22Rv1 (cell line): Measurements from ENCODE around the gene SLC25A21.

ENCODE experiments used
- H3K27ac ChIP-seq: fragments of 450-650 bp; 2 replicates; pipeline ENCODE4 v1.5.1; 2017
- ZFX ChIP-seq: fragments of 450-650 bp; IDR thresholded peaks from 2 replicates; pipeline ENCODE4 v1.6.1; 2017; ENCODE audit warnings: antibody characterized with exemption, borderline replicate concordance
- TF ChIP-seq, protein P1 (sequence below): fragments of 450-650 bp; IDR thresholded peaks from 2 replicates; pipeline ENCODE4 v1.5.1; 2017; ENCODE audit warnings: mild to moderate bottlenecking

Gene SLC25A21

DNA sequence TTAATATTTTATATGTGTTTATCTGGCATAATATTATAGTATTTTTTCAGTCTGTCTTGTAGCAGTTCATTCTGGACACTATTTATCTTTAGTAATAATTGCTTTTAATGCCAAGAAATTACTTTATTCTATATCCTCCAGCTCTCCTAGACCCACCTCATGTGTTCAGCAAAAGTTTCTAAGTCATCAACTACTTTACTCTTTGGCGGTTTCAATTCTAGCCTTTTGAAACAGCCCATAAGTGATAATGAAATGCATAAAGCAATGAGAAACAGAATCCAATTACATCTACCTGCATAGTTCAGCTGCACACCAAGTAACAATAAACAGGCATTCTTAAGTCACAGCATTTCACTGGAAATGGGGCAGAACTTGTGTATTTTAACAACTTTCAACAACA is 225.5 kb downstream of the SLC25A21 start:
- no peak overlapping the region for H3K27ac ChIP-seq
- no peak for TF ChIP-seq ZFX
- TF ChIP-seq, protein P1, sequence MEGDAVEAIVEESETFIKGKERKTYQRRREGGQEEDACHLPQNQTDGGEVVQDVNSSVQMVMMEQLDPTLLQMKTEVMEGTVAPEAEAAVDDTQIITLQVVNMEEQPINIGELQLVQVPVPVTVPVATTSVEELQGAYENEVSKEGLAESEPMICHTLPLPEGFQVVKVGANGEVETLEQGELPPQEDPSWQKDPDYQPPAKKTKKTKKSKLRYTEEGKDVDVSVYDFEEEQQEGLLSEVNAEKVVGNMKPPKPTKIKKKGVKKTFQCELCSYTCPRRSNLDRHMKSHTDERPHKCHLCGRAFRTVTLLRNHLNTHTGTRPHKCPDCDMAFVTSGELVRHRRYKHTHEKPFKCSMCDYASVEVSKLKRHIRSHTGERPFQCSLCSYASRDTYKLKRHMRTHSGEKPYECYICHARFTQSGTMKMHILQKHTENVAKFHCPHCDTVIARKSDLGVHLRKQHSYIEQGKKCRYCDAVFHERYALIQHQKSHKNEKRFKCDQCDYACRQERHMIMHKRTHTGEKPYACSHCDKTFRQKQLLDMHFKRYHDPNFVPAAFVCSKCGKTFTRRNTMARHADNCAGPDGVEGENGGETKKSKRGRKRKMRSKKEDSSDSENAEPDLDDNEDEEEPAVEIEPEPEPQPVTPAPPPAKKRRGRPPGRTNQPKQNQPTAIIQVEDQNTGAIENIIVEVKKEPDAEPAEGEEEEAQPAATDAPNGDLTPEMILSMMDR = no peak

DNA sequence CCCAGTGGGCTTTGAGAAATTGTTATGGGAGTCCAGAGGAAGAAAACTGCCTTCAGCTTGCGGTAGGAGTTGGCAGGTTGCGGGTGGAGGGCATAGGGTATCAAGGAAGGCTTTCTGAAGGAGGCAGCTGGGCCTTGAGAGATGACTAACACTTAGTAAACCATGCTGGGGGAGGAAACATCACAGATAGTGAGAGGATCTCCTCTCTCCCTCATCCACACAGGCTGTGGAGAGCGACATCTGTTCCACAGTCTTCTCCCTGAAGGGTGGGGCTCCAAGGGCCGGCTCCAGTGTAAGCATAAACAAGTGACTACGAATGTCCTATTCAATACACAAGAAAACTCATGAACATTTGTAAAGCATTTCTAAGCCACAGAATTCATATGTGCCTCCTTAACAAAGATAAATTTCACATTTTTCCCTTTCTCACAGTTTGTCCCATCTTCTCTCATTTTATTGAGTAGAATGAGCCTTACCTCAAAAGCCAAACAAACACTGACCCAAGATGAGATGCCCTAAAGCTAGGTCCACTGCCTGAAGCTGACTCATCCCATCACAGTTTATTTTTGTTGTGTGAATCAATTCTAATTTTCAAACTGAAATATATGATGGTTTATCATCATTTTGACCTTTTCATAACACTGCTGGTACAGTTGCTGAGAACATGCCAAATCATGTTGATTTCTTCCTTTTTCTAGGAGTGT is 227.9 kb downstream of the SLC25A21 start:
- no peak overlapping the region for H3K27ac ChIP-seq
- TF ChIP-seq, protein P1 = no peak
- TF ChIP-seq ZFX = no peak

DNA sequence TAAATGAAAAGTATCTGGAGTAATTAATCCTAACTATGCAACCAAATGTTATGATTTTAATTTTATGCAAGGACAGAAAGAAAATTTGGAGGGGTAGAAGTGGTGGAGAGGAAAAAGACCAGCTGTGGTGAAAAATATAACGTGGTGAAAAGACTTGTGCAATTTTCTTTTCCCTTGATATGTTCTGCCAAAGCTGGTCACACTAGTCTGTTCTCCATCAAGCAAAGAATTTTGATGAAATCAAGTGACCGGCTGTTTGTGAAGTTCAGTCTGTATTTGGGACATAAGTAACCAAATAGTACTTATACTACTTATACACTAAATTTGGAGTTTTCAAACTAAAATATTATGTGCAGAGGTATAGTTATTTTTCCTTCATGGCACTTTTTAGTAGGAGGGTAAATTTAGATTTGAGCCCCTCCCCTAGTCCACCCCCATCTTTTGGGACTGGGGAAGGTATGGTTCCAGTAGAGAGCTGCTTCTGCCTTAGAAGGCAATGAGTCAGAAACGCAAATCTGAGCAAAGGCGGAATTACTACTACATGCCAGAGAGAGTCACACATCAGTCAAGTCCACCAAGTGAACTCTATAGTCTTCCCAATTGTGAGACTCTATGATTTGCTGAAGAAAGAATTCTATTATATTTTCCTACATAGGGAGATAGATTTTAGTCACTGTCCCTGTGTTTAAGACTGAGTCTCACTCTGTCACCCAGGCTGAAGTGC is 229.7 kb downstream of the SLC25A21 start:
- TF ChIP-seq, protein P1 = peak; percentile 67
- TF ChIP-seq ZFX = no peak
- H3K27ac ChIP-seq = no peak overlapping the region

DNA sequence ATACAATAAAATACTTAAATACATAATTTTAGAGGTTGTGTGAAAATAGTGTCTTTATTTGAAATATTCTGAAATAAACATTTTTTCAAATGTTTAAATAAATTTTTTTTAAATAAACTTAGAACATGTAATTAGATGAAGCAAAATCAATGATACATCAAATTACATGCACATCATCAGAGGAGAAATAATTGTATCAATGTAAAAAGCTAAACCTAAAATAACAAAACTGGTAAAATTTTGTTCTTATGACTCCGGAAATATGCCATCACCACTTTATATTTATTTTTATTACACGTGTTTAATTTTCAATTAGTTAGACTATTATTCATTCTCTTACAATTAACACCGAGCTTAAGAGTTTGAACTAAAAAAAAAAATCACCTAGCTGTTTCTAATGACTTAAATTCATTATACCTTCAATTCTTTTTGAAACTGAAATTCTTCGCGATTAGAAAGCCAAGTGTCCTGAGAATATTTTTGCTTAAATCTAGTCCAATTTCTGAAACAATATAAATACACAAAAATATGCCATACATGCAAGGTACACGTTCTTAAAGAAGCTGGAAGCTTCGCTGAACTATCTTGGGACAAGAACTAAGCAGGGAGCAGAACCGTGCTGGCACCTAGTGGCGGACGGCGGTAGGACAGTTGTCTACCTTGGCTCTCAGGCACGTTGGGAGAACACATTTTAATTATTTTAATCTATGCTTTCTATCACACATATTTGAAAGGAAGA is 230.5 kb downstream of the SLC25A21 start:
- H3K27ac ChIP-seq = no peak overlapping the region
- no peak for TF ChIP-seq ZFX
- TF ChIP-seq, protein P1 = peak; percentile 96

DNA sequence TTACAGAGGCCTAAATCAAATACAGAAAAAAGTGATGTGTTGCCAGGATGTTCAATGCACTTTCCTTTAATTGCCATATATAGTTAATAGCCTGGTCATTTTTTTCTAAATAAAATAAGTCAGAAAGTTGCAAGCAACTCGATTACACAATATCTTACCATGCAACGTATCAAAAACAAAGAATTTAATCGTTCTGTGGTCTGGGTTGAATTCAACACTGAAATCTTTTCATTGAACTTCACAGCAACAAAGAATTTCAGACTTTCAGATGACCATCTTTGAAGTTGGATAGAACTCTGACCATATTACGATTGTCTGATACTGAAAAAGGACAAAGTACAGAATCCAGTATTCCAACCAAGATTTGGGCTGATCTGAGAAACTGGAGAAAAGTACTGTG is 231.9 kb downstream of the SLC25A21 start:
- TF ChIP-seq, protein P1 = no peak
- no peak for TF ChIP-seq ZFX
- no peak overlapping the region for H3K27ac ChIP-seq

DNA sequence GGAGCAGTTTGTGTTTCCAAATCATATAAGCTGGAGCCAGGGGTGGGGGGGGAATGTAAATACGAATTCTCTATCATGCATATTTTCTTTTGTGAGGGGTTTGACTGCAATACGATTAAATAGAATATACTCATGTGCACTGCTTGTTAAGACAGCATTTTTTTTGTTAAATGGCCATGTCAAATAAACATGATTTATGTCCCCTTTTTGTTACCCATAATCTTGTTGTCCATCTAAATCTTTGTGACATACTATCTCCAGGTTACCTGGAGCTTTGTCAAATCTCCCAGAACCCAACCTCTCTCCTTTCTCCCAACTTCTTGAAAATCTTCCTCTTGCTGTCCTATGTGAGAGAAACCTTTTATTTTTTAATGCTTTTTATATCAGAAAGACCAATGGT is 233.1 kb downstream of the SLC25A21 start:
- H3K27ac ChIP-seq = no peak overlapping the region
- TF ChIP-seq, protein P1 = no peak
- no peak for TF ChIP-seq ZFX

DNA sequence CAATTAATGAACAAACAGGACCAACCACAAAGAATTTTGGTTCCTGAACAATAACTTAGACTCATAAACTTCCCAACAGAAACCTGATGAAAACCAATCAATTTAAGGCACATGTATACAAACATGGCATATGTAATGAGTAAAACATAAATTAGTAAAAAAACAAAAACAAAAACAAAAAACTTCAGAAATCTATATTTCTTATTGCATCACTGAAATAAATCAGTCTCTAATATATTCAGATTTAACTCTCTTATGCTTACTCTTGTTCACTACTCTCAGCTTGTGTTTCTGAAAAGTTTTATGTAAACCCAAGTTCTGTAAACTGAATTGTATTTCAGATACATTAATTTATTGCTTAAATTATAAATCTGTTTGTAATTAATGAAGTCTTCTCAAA is 233.7 kb downstream of the SLC25A21 start:
- TF ChIP-seq, protein P1 = no peak
- TF ChIP-seq ZFX = no peak
- no peak overlapping the region for H3K27ac ChIP-seq
